Measurements from ENCODE around the gene PPM1H.
"Not testable (repeated sequence)": the region's sequence is repeated elsewhere in the genome, so short reads cannot be mapped to it uniquely, and the experiment has no call there.

PPM1H gene

DNA sequence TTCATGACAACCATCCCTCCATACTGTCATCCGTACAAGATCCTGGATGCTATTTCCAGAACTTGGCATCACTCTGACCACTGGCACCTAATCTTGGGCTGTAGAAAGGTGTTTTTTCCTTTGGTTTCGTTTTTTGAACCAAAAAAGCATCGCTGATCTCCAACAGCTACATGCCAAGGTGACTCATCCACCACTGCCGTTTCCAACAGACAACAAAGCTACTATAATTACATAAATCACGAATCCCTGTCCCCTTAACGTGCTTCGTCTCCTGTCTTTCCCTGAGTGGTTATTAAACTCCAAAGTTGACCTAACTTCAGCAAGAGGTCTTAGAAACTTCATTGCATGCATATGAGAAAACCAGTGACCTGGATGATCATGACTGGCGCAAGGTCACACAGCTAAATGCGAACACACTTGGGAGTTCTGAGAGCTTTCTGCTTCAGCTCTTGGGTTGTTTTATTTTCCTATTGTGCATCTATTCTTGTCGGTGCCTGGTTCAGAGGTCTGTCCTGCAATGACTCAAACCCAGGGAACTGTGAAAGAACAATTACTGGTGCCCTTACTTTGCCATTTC, 99.9 kb downstream of the PPM1H start:
- DNase-seq (ENCODE audit: low spot score): no peak

DNA sequence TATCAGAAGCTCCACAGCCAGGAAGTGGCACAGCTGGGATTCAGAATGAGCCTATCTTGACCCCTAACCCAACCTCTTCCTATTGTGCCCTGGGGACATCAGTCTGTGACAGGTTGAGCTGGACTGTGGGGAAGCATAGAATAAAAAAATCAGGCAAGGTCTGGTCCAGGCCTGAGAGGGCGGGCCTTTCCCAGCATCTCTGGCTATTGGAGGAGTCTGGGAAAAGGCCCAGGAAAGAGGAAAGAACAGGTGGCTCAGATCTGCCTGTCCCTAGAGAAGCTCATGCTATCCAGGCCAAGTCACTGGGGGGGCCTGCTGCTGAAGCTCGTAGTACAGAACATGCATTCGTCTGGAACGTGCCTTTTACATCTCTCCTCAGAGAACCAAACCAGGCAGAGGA, 100.5 kb downstream of the PPM1H start:
- no peak for DNase-seq (ENCODE audit: low spot score)

- no peak for DNase-seq (ENCODE audit: low spot score)
Measured at GRCh38 chr12:62833634-62834033, 101.3 kb downstream of the PPM1H start.

GRCh38 chr12:62832558-62832957, 102.4 kb downstream of the PPM1H start:
- no peak for DNase-seq (ENCODE audit: low spot score)

- no peak for DNase-seq (ENCODE audit: low spot score)
Measured at GRCh38 chr12:62832027-62832426, 102.9 kb downstream of the PPM1H start.

- no peak for DNase-seq (ENCODE audit: low spot score)
Measured at GRCh38 chr12:62827855-62828254, 107.1 kb downstream of the PPM1H start.

- no peak for DNase-seq (ENCODE audit: low spot score)
Measured at GRCh38 chr12:62827042-62827441, 107.9 kb downstream of the PPM1H start.

DNA sequence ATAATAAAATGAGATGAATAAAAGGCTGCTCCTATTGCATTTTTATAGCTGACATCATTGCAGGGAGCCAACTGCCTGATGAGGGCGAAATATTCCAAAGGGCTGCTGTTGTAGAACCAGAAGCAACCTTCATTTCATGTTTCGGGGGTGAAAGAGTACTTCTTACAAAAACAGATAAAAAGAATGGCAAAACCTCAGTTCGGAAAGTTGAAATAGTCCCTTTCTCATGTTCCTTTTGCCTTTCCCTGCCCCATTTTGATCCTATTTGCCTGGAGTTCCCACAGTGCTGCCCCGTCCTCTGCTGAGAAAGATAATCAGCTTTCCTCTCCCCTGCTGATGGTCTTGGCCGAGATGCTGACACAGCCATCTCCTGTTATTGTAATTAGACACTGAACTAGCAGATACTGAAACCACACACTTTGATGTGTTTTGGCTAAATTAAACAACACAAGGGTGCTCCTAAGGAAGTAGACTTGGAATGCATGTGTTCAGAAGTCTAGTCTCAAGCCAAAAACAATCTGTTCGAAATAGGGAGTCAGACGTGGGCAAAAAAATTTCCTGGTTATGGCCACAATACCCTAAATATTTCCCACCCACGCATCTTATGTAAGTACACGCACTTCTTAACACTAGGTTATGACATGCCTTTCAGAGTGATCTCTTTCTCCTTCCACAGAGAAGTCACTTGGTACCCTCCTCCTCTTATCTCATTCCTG, 117.2 kb downstream of the PPM1H start:
- no peak for DNase-seq (ENCODE audit: low spot score)

DNA sequence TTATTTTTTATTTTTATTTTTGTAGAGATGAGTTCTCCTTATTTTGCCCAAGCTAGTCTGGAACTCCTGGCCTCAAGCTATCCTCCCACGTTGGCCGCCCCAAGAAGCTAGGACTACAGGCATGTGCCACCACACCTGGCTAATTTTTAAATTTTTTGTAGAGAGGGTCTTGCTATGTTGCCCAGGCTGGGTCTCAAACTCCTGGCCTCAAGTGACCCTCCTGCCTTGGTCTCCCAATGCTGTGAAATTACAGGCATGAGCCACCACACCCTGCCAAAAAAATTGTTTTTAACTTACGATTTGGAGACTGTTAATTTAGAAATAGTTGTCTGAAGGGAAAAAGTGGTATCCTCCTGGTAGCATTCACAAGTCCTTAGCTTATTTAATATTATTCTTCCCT, 120.7 kb downstream of the PPM1H start:
- DNase-seq (ENCODE audit: low spot score): no peak

DNA sequence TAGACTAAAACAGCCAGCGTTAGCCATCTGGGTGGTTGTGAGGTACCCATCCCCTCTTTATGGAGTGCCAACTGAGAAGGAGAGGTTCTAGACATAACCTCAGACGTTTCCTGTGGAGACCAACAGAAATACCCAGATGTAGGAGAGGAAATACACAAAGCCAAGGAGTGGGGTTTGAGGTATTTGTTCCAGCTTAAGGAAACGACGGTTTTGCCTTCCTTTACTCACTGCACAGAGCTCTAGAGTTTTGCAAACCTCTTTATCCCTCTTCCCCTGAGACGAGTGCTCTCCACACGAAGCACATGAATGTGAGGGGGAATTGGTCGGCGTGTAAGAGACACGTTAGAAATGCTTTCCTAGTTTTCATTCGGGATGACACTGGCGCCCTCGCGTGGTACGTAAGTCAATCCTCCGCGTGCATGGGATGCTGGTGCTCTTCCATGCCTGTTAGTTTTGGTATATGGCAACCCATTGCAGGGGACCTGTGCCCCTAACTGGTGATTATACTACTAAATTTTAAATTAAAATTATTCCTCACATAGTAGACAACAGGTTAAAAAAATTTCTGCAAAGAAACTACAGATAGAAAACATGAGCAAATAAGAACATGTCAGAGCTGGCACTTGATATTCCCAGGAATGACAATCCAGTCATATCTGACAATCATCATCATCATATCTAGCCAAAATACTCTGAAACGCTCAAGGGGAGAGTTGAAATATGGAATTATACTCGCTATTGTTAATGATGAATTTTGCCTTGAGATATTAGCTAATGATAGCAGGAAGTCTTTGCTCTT, 121.7 kb downstream of the PPM1H start:
- DNase-seq (ENCODE audit: low spot score): peak; percentile 40

DNA sequence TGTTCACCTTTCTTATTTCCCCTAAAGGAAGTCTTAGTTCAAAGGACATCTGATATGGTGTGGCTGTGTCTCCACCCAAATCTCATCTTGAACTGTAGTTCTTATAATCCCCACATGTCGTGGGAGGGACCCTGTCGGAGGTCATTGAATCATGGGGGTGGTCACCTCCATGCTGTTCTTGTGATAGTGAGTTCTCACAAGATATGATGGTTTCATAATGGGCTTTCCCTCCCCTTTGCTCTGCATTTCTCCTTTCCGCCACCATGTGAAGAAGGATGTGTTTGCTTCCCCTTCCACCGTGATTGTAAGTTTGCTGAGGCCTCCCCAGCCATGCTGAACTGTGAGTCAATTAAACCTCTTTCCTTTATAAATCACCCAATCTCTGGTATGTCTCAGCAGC, 123.5 kb downstream of the PPM1H start:
- not testable (repeated sequence) for DNase-seq (ENCODE audit: low spot score)

- no peak for DNase-seq (ENCODE audit: low spot score)
Measured at GRCh38 chr12:62808166-62808879, 126.6 kb downstream of the PPM1H start.

- DNase-seq (ENCODE audit: low spot score): no peak
Measured at GRCh38 chr12:62806893-62807292, 128.1 kb downstream of the PPM1H start.

DNA sequence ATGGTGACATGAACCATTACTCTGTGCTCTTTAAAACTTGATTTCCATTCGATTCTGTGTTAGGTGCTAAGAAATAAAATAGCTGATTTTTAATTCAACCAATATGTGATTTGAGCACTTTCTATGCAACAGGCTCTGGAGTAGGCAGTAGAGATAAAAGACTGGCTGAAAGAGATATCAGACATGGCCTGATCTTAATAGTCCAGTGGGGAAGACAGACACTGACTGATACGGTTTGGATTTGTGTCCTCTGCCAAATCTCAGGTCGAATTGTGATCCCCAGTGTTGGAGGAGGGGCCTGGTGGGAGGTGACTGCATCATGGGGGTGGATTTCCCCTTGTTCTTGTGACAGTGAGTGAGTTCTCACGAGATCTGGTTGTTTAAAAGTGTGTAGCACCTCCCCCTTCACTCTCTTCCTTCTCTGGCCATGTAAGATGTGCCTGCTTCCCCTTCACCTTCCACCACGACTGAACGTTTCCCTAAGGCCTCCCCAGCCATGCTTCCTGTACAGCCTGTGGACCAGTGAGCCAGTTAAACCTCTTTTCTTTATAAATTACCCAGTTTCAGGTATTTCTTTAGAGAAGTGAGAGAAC, 128.6 kb downstream of the PPM1H start:
- DNase-seq (ENCODE audit: low spot score): no peak

- DNase-seq (ENCODE audit: low spot score): no peak
Measured at GRCh38 chr12:62805517-62805916, 129.4 kb downstream of the PPM1H start.

DNA sequence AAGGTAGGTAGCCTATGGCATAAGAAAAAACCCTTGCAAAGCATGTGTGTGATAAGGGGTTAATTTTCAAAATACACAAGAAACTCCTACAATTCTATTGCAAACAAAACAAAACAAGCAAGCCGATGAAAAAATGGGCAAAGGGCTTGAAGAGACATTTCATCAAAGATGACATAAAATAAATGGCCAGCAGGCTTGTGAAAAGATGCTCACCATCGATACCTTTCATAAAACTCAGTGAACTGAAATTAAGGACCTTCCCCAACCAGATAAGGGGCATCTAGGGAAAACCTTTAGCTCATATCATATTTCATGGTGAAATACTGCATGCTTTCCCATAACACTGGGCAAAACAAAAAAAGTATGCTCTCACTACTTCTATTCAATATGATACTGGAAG, 131.2 kb downstream of the PPM1H start:
- DNase-seq (ENCODE audit: low spot score): no peak

DNA sequence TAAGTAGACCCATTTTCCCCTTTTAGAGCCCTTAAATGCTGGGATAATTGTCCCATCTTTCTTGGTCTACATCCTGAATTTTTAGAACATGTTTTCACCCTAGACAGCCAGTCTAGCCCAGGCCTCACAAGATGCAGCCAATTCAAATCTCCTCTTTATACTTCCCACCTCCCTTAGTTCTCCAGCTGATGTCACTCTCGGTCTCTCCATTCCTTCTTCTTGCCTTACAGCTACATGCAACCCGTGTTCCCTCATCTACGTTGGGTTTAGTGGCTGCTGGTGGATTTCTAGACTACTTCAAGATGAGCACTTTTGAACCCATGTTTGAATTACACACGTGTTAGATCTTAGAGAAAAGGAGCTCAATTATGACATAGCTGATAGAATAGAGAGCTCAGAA, 132.0 kb downstream of the PPM1H start:
- no peak for DNase-seq (ENCODE audit: low spot score)

DNA sequence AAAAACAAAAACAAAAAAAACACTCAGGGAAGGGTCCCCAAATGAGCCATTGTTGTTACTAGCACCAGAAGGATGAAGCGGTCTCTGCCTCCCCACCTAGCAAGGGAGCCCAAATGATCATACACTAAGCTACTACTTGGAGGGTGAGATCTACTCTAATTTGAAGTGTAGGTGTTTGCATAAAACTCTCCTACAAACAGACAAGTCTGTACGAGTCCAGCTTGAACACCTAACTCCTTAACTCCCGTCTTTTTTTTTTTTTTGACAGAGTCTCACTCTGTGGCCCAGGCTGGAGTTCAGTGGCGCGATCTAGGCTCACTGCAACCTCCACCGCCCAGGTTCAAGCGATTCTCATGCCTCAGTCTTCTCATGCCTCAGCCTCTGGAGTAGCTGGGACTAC, 132.6 kb downstream of the PPM1H start:
- no peak for DNase-seq (ENCODE audit: low spot score)

DNA sequence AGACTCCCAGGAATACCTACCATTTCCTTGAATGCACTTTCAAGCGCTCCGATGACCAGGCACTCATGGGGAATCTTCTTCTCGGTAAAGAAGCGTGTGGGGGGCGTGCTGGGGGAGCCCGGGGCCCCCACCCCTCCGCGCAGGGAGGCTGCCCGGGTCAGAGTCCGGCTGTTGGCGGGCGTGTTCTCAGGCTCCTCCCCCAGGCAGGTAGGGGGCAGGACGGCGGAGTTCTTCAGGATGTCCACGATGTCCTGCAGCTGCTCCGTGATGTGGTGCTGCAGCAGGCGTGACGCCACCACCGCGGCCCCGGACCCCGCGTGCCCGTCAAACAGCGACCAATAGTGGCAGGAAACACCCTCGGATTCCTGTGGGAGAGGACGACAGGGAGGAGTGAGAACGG, 133.2 kb downstream of the PPM1H start:
- no peak for DNase-seq (ENCODE audit: low spot score)

DNA sequence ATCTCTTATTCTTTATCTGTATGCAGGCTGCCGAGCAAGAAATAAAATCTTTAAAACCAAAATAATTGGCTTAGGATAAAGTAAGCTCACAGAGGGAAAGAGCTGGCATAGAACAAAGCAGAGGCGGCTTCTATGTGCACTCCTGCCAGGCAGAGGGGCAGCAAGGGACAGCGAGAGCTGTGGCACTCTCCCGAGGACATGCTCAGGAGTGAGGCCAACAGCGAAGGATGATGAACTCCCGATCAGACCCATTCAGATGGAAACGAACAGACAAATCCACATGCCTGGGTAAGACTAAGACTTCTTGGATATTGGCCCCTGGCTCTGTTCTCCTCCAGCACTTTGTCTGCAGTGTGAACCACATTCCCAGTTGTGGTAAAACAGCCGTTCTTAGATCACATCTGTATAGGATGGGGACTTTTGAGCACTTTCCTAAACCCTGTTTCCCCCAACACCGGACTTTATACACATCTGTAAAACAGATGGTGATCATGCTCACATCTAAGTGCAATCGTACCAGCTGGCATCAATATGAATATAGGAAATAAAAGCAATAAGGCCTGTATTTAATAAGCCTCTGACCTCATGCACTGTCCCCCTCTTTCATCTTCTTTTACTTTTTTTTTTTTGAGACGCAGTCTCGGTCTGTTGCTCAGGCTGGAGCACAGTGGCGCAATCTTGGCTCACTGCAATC, 134.1 kb downstream of the PPM1H start:
- DNase-seq (ENCODE audit: low spot score): no peak

GRCh38 chr12:62799766-62800406, 135.1 kb downstream of the PPM1H start:
- DNase-seq (ENCODE audit: low spot score): no peak
